ENCODE measurements around the gene ZRANB1. TPM values are rescaled to one million over a fixed set of nuclear protein-coding genes. Genes with fewer than 3 reads are reported as not detected.

The ZRANB1 gene
- total and polyA plus RNA-seq, 2 experiments from 2014 or later = 4.2 to 26.7 TPM

DNA sequence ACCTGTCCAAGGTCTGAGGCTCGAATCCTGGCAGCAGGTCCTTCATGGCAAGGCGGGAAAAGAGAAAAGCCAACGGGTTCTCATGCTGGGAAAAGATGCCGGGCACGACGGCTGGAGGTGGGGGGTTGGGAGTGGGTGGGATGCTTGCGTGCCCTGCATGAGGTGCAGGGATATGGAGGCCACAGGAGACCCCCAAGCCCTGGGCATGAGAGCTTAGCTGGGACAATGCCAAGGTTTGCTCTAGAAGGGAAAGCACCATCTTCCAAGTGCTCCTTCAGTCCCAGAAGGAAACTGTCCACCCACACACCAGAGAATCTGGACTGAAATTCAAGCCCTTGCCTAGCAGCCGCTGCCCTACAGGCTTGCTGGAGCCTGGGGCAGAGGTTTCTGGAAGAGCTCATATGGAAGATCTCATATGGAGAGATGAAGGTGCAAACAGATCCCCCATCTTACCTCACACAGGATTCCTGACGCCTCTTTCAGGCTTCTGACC is 64.3 kb downstream of the ZRANB1 start (continued):
- TF ChIP-seq, protein P1, sequence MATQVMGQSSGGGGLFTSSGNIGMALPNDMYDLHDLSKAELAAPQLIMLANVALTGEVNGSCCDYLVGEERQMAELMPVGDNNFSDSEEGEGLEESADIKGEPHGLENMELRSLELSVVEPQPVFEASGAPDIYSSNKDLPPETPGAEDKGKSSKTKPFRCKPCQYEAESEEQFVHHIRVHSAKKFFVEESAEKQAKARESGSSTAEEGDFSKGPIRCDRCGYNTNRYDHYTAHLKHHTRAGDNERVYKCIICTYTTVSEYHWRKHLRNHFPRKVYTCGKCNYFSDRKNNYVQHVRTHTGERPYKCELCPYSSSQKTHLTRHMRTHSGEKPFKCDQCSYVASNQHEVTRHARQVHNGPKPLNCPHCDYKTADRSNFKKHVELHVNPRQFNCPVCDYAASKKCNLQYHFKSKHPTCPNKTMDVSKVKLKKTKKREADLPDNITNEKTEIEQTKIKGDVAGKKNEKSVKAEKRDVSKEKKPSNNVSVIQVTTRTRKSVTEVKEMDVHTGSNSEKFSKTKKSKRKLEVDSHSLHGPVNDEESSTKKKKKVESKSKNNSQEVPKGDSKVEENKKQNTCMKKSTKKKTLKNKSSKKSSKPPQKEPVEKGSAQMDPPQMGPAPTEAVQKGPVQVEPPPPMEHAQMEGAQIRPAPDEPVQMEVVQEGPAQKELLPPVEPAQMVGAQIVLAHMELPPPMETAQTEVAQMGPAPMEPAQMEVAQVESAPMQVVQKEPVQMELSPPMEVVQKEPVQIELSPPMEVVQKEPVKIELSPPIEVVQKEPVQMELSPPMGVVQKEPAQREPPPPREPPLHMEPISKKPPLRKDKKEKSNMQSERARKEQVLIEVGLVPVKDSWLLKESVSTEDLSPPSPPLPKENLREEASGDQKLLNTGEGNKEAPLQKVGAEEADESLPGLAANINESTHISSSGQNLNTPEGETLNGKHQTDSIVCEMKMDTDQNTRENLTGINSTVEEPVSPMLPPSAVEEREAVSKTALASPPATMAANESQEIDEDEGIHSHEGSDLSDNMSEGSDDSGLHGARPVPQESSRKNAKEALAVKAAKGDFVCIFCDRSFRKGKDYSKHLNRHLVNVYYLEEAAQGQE (IDR thresholded peaks at IDR 0.05; ENCODE audit: unreplicated experiment) = no peak

DNA sequence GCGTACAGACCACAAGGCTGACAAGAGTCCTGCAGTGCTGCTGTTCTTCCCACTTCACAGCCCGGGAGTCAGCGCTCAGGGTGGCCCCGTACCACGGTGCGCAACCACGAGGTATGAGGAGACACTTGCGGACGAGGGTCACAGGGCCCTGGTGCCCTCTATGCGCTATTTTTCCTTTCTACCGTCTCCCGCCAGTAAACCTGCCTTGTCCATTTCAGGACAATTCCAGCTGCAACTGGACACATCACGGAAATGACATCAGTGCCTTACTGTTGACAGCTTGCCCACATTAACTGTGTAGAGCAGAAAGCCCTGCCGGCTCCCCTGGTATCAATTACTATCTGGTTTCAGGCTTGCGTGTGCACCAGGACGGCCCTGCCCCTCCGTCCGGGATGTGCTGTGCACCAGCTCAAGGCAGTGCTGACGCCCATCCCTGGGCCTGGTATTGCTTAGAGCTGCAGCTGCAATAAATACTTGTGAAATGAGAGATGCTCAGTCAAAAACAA is 65.1 kb downstream of the ZRANB1 start:
- Mint-ChIP-seq H3K4me3 (no peak overlapping the region), H3K27ac (peak overlapping the region; percentile 51)
- DNase-seq (ENCODE audit: low spot score) = no peak
- TF ChIP-seq, protein P2, sequence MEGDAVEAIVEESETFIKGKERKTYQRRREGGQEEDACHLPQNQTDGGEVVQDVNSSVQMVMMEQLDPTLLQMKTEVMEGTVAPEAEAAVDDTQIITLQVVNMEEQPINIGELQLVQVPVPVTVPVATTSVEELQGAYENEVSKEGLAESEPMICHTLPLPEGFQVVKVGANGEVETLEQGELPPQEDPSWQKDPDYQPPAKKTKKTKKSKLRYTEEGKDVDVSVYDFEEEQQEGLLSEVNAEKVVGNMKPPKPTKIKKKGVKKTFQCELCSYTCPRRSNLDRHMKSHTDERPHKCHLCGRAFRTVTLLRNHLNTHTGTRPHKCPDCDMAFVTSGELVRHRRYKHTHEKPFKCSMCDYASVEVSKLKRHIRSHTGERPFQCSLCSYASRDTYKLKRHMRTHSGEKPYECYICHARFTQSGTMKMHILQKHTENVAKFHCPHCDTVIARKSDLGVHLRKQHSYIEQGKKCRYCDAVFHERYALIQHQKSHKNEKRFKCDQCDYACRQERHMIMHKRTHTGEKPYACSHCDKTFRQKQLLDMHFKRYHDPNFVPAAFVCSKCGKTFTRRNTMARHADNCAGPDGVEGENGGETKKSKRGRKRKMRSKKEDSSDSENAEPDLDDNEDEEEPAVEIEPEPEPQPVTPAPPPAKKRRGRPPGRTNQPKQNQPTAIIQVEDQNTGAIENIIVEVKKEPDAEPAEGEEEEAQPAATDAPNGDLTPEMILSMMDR (conservative IDR thresholded peaks at IDR 0.05; ENCODE audit: low read depth in 2 of 2) = no peak
- TF ChIP-seq ZNF331 (CRISPR knock-in tag; IDR thresholded peaks at IDR 0.05; ENCODE audit: low read depth) = no peak
- TF ChIP-seq, protein P3, sequence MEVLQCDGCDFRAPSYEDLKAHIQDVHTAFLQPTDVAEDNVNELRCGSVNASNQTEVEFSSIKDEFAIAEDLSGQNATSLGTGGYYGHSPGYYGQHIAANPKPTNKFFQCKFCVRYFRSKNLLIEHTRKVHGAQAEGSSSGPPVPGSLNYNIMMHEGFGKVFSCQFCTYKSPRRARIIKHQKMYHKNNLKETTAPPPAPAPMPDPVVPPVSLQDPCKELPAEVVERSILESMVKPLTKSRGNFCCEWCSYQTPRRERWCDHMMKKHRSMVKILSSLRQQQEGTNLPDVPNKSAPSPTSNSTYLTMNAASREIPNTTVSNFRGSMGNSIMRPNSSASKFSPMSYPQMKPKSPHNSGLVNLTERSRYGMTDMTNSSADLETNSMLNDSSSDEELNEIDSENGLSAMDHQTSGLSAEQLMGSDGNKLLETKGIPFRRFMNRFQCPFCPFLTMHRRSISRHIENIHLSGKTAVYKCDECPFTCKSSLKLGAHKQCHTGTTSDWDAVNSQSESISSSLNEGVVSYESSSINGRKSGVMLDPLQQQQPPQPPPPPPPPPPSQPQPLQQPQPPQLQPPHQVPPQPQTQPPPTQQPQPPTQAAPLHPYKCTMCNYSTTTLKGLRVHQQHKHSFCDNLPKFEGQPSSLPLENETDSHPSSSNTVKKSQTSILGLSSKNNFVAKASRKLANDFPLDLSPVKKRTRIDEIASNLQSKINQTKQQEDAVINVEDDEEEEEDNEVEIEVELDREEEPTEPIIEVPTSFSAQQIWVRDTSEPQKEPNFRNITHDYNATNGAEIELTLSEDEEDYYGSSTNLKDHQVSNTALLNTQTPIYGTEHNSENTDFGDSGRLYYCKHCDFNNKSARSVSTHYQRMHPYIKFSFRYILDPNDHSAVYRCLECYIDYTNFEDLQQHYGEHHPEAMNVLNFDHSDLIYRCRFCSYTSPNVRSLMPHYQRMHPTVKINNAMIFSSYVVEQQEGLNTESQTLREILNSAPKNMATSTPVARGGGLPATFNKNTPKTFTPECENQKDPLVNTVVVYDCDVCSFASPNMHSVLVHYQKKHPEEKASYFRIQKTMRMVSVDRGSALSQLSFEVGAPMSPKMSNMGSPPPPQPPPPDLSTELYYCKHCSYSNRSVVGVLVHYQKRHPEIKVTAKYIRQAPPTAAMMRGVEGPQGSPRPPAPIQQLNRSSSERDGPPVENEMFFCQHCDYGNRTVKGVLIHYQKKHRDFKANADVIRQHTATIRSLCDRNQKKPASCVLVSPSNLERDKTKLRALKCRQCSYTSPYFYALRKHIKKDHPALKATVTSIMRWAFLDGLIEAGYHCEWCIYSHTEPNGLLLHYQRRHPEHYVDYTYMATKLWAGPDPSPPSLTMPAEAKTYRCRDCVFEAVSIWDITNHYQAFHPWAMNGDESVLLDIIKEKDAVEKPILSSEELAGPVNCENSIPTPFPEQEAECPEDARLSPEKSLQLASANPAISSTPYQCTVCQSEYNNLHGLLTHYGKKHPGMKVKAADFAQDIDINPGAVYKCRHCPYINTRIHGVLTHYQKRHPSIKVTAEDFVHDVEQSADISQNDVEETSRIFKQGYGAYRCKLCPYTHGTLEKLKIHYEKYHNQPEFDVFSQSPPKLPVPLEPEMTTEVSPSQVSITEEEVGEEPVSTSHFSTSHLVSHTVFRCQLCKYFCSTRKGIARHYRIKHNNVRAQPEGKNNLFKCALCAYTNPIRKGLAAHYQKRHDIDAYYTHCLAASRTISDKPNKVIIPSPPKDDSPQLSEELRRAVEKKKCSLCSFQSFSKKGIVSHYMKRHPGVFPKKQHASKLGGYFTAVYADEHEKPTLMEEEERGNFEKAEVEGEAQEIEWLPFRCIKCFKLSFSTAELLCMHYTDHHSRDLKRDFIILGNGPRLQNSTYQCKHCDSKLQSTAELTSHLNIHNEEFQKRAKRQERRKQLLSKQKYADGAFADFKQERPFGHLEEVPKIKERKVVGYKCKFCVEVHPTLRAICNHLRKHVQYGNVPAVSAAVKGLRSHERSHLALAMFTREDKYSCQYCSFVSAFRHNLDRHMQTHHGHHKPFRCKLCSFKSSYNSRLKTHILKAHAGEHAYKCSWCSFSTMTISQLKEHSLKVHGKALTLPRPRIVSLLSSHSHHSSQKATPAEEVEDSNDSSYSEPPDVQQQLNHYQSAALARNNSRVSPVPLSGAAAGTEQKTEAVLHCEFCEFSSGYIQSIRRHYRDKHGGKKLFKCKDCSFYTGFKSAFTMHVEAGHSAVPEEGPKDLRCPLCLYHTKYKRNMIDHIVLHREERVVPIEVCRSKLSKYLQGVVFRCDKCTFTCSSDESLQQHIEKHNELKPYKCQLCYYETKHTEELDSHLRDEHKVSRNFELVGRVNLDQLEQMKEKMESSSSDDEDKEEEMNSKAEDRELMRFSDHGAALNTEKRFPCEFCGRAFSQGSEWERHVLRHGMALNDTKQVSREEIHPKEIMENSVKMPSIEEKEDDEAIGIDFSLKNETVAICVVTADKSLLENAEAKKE (CRISPR knock-in tag; IDR thresholded peaks at IDR 0.05) = no peak
- TF ChIP-seq NANOG (IDR thresholded peaks at IDR 0.05; ENCODE audit: borderline replicate concordance) = no peak
- TF ChIP-seq ZNF114 (CRISPR knock-in tag; IDR thresholded peaks at IDR 0.05) = no peak
- TF ChIP-seq POLR2AphosphoS5 (IDR thresholded peaks at IDR 0.05; ENCODE audit: low read depth) = no peak
- no peak for TF ChIP-seq EZH2phosphoT487 (IDR thresholded peaks at IDR 0.05; ENCODE audit: unreplicated experiment)
- TF ChIP-seq JUNB (IDR thresholded peaks at IDR 0.05; ENCODE audit: unreplicated experiment) = no peak
- no peak for TF ChIP-seq CREB1 (CRISPR knock-in tag; IDR thresholded peaks at IDR 0.05; ENCODE audit: low read depth)
- no peak for TF ChIP-seq EZH2 (IDR thresholded peaks at IDR 0.05; ENCODE audit: low read depth, unreplicated experiment)

More for the DNA sequence above, 65.1 kb downstream of the ZRANB1 start:
- H3K4me1 Mint-ChIP-seq = peaks cover 50% of the 10 kb centered on the region
- Histone ChIP-seq H4K20me1 (replicated peaks; ENCODE audit: insufficient read depth) (peaks cover 61% of the 10 kb centered on the region), H3K36me3 (ENCODE audit: insufficient read depth) (peaks cover 12% of the 10 kb centered on the region; the same call in 1 of the 2 replicates), H3K4me2 (no peak overlapping the region), H3K9me2 (ENCODE audit: insufficient read depth) (no peaks in the 10 kb centered on the region), H3K4me1 (ENCODE audit: insufficient read depth) (peaks cover 29% of the 10 kb centered on the region), H3K79me2 (replicated peaks; ENCODE audit: insufficient read depth) (peaks cover 85% of the 10 kb centered on the region), H3K27ac (ENCODE audit: low read depth) (0 out of 2 replicates have a peak overlapping the region, but pooled peaks have one; percentile 47), H3F3A (replicated peaks; ENCODE audit: low read depth) (peaks cover 6% of the 10 kb centered on the region), H2AFZ (no peak overlapping the region), H3K27me3 (ENCODE audit: insufficient read depth) (no peaks in the 10 kb centered on the region), H3K4me3 (no peak overlapping the region)
- peaks cover 32% of the 10 kb centered on the region for H3K27me3 Mint-ChIP-seq (ENCODE audit: insufficient read depth, low read depth, poor library complexity)
- ATAC-seq = no peak
- no peaks in the 10 kb centered on the region for H3K9me3 Mint-ChIP-seq
- H3K36me3 Mint-ChIP-seq (ENCODE audit: low read depth) = peaks cover 67% of the 10 kb centered on the region
